Ureter (tissue), 1 donor: Measurements from ENCODE around the gene OSBPL8. TPM values are rescaled to one million over a fixed set of nuclear protein-coding genes. Genes with fewer than 3 reads are reported as not detected.
"Not testable (repeated sequence)": the region's sequence is repeated elsewhere in the genome, so short reads cannot be mapped to it uniquely, and the experiment has no call there.

ENCODE experiments used
- DNase-seq: peaks from one replicate; pipeline ENCODE4 v3.0.0-alpha.2; 2020; ENCODE audit warnings: low spot score
- total RNA-seq: library from RNA; stranded (reverse); gene quantifications from one replicate; pipeline ENCODE4 v1.2.4, GENCODE V29; 2023
- donor health status: DM: yes; HTN: yes; CAD: no.

OSBPL8 gene
- total RNA-seq, 1 donor from 2014 or later, result 59.5 TPM

- DNase-seq, result no peak
Observed at GRCh38 chr12:76422154-76422542, 137.4 kb downstream of the OSBPL8 start.

DNA sequence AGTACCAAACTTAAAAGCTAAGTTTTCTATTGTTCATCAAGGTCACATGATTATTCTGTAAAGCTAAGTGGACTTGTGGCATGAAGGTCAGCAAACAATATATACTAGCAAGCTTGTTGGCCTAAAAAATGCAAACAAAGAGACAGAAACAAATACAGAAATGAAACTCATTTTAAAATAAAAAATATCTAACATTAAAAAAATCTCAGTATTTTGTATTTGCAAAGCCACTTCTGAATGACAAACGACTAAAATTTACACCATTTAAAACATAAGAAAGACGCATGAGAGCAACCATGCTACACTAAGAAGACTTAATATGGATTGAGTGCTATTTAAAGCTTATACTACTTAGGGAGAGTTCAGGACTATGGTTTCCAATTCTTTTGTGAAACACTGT, 138.5 kb downstream of the OSBPL8 start:
- no peak for DNase-seq

DNA sequence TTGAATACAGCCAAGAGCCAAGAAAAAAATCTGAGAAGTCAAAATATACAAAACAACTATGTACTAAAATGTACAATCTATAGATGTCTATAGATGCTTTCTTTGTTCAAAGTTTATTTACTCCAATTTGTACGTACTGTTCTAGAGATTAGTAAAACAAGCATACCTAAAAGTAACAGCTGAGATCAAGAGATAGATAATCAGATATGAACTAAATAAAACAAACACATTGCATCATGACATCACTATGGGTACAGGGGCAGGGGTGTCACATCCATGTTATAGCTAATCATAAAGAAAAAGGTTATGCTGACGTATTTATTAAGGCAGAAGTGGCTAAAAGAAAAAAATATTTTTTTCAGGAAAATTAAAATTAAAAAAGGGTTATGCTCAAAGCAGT, 139.3 kb downstream of the OSBPL8 start:
- DNase-seq, result no peak

DNA sequence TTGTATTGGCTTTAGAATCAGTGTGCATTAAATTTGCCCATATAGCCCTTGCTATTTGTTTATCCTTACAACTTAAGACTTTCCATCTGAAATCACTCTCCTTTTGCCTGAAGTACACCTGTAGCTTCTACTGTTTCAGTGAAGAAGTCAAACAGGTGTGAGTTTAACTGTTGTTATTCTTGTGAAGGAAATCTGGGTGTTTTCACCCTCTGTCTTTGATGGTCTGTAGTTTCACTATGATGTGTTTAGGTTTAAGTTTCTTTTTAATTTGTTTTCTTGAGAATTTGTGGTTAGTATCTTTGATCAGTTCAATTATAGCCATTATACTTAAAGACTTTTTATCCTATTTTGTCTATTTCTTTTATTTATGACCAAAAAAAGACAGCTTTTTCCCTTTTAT, 142.5 kb downstream of the OSBPL8 start:
- no peak for DNase-seq

DNA sequence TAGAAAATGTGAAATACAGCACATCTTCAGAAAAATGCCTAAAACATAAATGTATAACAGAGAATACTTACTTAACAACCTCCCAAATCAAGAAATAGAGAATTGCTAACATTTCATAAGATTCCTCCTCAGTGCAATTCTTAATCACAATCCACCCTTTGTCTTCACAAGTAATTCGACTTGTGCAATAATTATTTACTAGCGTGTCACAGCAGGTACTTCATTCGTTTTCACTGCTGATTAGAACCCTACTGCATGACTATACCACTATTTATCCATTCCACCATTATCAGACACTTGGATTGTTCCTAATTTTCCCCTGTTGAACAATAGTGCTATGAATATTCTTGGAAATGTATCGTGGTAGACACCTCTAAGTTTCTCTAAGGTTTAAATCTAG, 146.4 kb downstream of the OSBPL8 start:
- DNase-seq, result no peak

- no peak for DNase-seq
Observed at GRCh38 chr12:76410781-76411180, 148.8 kb downstream of the OSBPL8 start.

DNA sequence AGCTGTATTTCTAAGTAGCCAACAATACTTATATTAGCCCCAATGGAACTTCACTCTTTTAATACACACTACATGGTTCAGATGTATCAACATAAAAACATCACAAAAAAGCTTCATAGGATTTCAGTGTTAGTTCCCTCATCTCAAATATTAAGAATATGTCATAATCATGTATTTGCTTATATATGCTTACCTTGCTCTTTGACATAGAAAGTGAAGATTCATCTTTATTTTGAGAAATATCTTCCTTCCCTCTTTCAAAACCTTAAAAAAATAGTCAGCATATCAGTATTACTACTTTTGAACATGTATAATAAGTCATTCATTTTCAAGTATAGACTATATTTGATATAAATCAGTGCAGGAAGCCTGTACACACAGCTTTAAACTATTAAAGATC, 149.2 kb downstream of the OSBPL8 start:
- DNase-seq, result no peak

DNA sequence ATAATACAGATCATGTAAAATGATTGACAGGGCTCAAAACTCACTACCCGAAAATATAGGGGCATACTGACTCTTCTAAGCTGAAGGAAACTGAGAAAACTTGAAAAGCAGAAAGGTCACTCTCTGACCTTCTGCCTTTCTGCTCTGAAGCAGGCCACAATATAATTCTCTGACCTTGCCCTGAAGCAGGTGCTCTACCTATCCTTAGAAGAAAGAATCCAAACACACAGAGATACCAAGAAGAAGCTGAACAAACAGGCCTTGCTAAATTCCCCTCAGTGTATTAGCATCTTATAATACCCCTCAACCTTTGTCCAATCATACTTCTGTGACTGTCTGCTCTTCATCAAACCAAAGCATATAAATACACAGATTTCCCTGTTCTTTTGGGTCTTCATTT, 150.5 kb downstream of the OSBPL8 start:
- no peak for DNase-seq

GRCh38 chr12:76407710-76408109, 151.9 kb downstream of the OSBPL8 start:
- DNase-seq, result no peak

GRCh38 chr12:76402259-76402658, 157.3 kb downstream of the OSBPL8 start:
- DNase-seq, result no peak

DNA sequence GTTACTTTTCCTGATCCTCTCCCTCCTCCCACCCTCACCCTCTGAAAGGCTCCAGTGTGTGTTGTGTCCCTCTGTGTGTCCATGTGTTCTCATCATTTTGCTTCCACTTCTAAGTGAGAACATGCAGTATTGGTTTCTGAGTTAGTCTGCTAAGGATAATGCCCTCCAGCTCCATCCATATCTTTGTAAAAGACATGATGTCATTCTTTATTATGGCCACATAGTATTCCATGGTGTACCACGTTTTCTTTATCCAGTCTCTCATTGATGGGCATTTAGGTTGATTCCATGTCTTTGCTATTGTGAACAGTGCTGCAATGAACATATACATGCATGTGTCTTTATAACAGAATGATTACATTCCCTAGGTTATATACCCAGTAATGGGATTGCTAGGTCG, 159.4 kb downstream of the OSBPL8 start:
- no peak for DNase-seq

DNA sequence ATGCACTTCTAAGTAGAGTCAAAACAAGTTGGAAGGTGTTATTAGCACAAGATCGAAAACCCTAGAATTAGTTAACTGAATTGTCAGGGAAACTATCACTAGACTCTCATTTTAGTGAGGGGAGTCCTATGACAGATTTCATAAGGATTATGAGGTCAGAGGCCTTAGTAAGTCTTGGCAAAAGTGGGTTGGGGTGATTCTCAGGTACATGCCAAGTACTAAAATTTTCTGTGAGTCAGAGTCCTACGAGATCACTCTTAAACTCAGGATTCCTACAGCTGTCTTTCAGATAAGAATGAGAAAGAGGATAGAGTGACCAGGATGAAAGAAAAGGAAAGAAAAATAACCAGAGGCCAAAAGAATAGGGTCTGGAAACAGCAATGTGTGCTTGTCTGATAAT, 160.5 kb downstream of the OSBPL8 start:
- no peak for DNase-seq

GRCh38 chr12:76398106-76398505, 161.5 kb downstream of the OSBPL8 start:
- DNase-seq, result no peak

- DNase-seq, result no peak
Observed at GRCh38 chr12:76391461-76391860, 168.1 kb downstream of the OSBPL8 start.

GRCh38 chr12:76387614-76388013, 172.0 kb downstream of the OSBPL8 start:
- DNase-seq, result no peak

- DNase-seq, result no peak
Observed at GRCh38 chr12:76384560-76384959, 175.0 kb downstream of the OSBPL8 start.

GRCh38 chr12:76383988-76384387, 175.6 kb downstream of the OSBPL8 start:
- DNase-seq, result no peak

DNA sequence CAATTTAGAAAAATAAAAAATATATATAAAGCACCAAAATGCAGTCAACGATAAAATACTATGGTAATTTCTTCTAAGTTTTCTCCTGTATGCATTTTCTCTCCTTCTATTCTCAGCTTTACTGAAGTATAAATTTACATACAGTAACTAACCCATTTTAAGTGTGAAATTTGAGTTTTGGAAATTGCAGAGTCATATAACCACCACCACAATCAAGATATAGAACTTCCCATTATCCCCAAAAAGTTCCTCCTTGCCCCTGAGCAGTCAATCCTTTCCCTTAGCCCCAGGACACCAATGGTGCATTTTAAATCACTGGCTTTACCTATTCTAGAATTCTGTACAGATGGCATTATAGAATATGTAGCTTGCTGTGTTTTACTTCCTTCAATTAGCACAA, 180.3 kb downstream of the OSBPL8 start:
- DNase-seq, result no peak

DNA sequence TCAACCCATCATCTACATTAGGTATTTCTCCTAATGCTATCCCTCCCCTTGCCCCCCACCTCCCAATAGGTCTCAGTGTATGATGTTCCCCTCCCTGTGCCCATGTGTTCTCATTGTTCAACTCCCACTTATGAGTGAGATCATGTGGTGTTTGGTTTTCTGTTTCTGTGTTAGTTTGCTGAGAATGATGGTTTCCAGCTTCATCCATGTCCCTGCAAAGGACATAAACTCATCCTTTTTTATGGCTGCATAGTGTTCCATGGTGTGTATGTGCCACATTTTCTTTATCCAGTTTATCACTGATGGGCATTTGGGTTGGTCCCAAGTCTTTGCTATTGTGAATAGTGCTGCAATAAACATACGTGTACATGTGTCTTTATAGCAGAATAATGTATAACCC, 182.7 kb downstream of the OSBPL8 start:
- DNase-seq, result not testable (repeated sequence)

DNA sequence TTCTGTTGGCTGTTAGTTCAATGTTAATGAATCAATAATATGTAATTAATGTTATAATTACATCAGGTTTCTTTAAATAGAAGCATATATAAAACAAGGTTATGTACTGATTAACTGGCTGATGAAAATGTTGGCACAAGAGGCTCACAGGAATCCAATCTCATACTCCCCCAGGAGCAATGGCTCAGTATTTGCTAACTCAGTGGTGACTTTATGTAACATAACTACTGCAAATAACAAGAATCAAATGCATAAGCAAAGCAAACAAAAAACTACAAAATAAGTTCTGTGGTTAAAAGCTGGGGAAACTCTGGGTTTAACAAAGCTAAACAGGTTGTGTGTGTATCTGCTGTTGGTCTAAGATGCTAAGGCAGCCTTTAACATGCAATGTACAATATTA, 183.6 kb downstream of the OSBPL8 start:
- no peak for DNase-seq

DNA sequence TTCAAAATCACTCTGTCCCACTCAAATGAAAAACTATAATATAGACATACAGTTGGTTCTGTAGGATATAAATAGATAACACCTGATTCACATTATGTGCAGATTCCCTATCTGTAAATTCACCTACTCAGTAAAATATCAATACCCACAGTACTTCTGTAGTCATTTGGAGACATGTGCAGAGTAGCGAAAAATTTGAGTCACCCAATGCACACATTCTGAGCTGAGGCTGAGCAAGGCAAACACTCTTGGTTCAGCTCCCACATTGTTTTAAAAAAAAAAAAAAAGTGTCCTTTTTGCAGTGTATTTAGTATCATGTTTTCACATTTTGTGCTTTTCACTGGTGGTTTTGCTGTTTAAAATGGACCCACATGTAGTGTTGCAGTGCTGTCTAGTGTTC, 184.1 kb downstream of the OSBPL8 start:
- no peak for DNase-seq

DNA sequence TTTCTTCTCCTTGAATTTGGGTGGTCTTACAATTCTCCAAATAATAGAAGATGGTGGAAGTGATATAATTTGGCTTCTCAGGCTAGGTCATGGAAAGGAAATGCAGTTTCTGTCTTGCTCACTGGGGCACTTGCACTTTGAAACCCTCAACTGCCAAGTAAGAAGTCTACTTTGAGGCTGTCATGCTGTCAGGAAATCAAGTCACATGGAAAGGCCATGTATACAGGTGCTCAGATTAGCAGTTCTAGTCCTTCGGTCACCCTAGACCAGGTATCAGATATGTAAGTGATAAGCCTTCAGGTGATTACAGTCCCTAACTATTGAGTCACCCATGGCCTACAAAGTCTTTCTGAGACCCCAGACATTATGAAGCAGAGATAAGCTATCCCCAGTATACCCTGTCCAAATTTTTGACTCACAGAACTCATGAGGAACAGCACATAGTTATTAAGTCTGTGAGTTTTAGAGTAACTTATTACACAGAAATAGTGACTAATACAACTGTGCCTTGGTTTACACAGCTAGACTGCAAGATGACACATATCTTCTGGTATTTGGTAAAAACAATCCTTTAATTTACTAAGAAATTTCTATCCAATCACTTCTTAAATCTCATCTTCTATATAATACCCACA, 185.1 kb downstream of the OSBPL8 start:
- no peak for DNase-seq

DNA sequence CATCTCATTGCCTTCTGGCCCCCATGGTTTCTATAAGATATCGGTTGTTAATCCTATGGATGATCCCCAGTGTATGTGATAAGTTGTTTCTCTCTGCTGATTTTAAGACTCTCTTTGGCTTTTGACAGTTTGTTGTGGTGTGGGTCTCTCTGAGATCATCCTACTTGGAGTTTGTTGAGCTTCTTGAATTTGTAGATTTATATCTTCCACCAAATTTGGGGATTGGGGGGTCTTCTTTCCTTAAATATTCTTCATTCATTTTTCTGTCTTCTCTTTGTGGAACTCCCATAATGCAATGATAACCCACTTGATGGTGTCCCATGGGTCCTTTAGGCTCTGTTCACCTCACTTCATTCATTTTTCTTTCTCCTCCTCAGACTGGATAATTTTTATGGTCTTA, 191.3 kb downstream of the OSBPL8 start:
- DNase-seq, result no peak

GRCh38 chr12:76366163-76366562, 193.4 kb downstream of the OSBPL8 start:
- no peak for DNase-seq
